A549 (cell line): Measurements from ENCODE around the gene NUDT9. TPM values are rescaled to one million over a fixed set of nuclear protein-coding genes. Genes with fewer than 3 reads are reported as not detected.
"Not testable (repeated sequence)": the region's sequence is repeated elsewhere in the genome, so short reads cannot be mapped to it uniquely, and the experiment has no call there.

ENCODE experiments used
- ATAC-seq, 2 experiments: fragments of 200-7000 bp in 1 of 2; fragments of >200 bp in 1 of 2; cut with Nextera tagmentation in 1 of 2; cut with Tn5 transposase in 1 of 2; 3 replicates each; pipeline versions ENCODE4 v1.8.0 to v1.9.1; 2018 to 2020; ENCODE audit warnings: mild to moderate bottlenecking in 1 of 2, moderate library complexity in 1 of 2
- CTCF ChIA-PET: fragments of 300-600 bp; sonication (Branson Sonifier 250); formaldehyde crosslinking; extraction: SDS; loops from one replicate; lab custom pipeline; 2021; ENCODE audit warnings: antibody characterized with exemption, inconsistent platforms; lab: Yijun Ruan, JAX
- POLR2A ChIA-PET: fragments of 350-600 bp; formaldehyde crosslinking; extraction: SDS; loops from one replicate; lab custom pipeline; 2021; ENCODE audit warnings: antibody characterized with exemption, inconsistent platforms; lab: Yijun Ruan, JAX
- DNase-seq, 2 experiments: peaks; one replicate each; pipeline versions ENCODE4 v3.0.0 to v3.0.0-alpha.2; 2011 to 2016; ENCODE audit warnings: low read depth in 1 of 2, low spot score in 1 of 2
- FAIRE-seq: peaks from 2 replicates; lab custom pipeline; 2011; peaks lifted over from hg19 to GRCh38; lab: Jason Lieb, UNC
- H3K27ac ChIP-seq, 2 experiments: fragments of >200 bp; sonication (Bioruptor Twin); formaldehyde crosslinking; 3 replicates each; pipeline ENCODE4 v1.5.1; 2016 to 2017
- H3K4me1 ChIP-seq: fragments of >200 bp; sonication (Bioruptor Twin); formaldehyde crosslinking; 3 replicates; pipeline ENCODE4 v1.6.1; 2016
- H3K4me2 ChIP-seq: fragments of >200 bp; sonication (Bioruptor Twin); formaldehyde crosslinking; 3 replicates; pipeline ENCODE4 v1.6.1; 2016
- H3K4me3 ChIP-seq: fragments of >200 bp; sonication (Bioruptor Twin); formaldehyde crosslinking; 3 replicates; pipeline ENCODE4 v1.5.1; 2016
- H3K9me3 ChIP-seq: fragments of >200 bp; sonication (Bioruptor Twin); formaldehyde crosslinking; 3 replicates; pipeline ENCODE4 v1.6.1; 2016
- BHLHE40 ChIP-seq: IDR thresholded peaks from 2 replicates; pipeline ENCODE4 v1.6.1; 2012; ENCODE audit warnings: low read depth, low read length, inconsistent platforms
- CBX2 ChIP-seq: fragments of 200-600 bp; sonication (generic); IDR thresholded peaks from 2 replicates; pipeline ENCODE4 v1.6.1; 2016; ENCODE audit warnings: low read depth, mild to moderate bottlenecking, borderline replicate concordance
- CEBPB ChIP-seq, 2 experiments: fragments of >200 bp in 1 of 2; sonication (Bioruptor Twin) in 1 of 2; formaldehyde crosslinking in 1 of 2; IDR thresholded peaks; 2 replicates each; pipeline ENCODE4 v1.6.1; 2012 to 2016
- CHD4 ChIP-seq: fragments of 200-600 bp; sonication (generic); IDR thresholded peaks from 2 replicates; pipeline ENCODE4 v1.6.1; 2016; ENCODE audit warnings: antibody characterized with exemption, mild to moderate bottlenecking, borderline replicate concordance
- EHF ChIP-seq: fragments of 250-450 bp; sonication (Bioruptor Pico); IDR thresholded peaks from 2 replicates; pipeline ENCODE4 v1.5.0; 2020; ENCODE audit warnings: mild to moderate bottlenecking
- ESRRA ChIP-seq: fragments of 150-350 bp; IDR thresholded peaks from 2 replicates; pipeline ENCODE4 v1.6.1; 2014; ENCODE audit warnings: mild to moderate bottlenecking, low read length, borderline replicate concordance
- FOSB ChIP-seq: fragments of 250-450 bp; sonication (Bioruptor Pico); IDR thresholded peaks from 2 replicates; pipeline ENCODE4 v1.5.0; 2020; ENCODE audit warnings: mild to moderate bottlenecking, moderate library complexity
- FOXS1 ChIP-seq: fragments of 250-450 bp; sonication (Bioruptor Pico); IDR thresholded peaks from 2 replicates; pipeline ENCODE4 v1.5.0; 2020; ENCODE audit warnings: mild to moderate bottlenecking, moderate library complexity
- GATA3 ChIP-seq: IDR thresholded peaks from 2 replicates; pipeline ENCODE4 v1.6.1; 2012; ENCODE audit warnings: borderline replicate concordance
- HDAC2 ChIP-seq: fragments of 200-600 bp; sonication (generic); IDR thresholded peaks from 2 replicates; pipeline ENCODE4 v1.6.1; 2016
- HOXB13 ChIP-seq: fragments of 250-450 bp; sonication (Bioruptor Pico); IDR thresholded peaks from 2 replicates; pipeline ENCODE4 v1.5.0; 2020; ENCODE audit warnings: low read depth, mild to moderate bottlenecking, moderate library complexity
- KDM1A ChIP-seq: fragments of 200-600 bp; sonication (generic); IDR thresholded peaks from 2 replicates; pipeline ENCODE4 v1.6.1; 2016; ENCODE audit warnings: low read depth, mild to moderate bottlenecking
- KDM5A ChIP-seq: fragments of 200-600 bp; sonication (generic); IDR thresholded peaks from 2 replicates; pipeline ENCODE4 v1.6.1; 2016; ENCODE audit warnings: antibody characterized with exemption, mild to moderate bottlenecking
- MAZ ChIP-seq: fragments of 150-350 bp; IDR thresholded peaks from 2 replicates; pipeline ENCODE4 v1.6.1; 2014; ENCODE audit warnings: antibody characterized with exemption, low read depth, low read length, borderline replicate concordance
- MYC ChIP-seq: IDR thresholded peaks from 2 replicates; pipeline ENCODE4 v1.6.1; 2012; ENCODE audit warnings: mild to moderate bottlenecking, inconsistent platforms, low read length, improper control_type of control experiment, borderline replicate concordance
- NR3C1 ChIP-seq: fragments of >200 bp; sonication (Bioruptor Twin); formaldehyde crosslinking; IDR thresholded peaks from 3 replicates; pipeline ENCODE4 v1.6.1; 2017
- POLR2A ChIP-seq: IDR thresholded peaks from 2 replicates; pipeline ENCODE4 v1.6.1; 2012; ENCODE audit warnings: mild to moderate bottlenecking, low read length
- POLR2AphosphoS2 ChIP-seq: conservative IDR thresholded peaks from 2 replicates; pipeline ENCODE4 v1.6.1; 2012; ENCODE audit warnings: low read length, improper control_type of control experiment, inconsistent platforms
- TFCP2L1 ChIP-seq: fragments of 250-450 bp; sonication (Bioruptor Pico); IDR thresholded peaks from 2 replicates; pipeline ENCODE4 v1.5.0; 2021; ENCODE audit warnings: mild to moderate bottlenecking
- ZFP36 ChIP-seq: fragments of 450-650 bp; IDR thresholded peaks from 2 replicates; pipeline ENCODE4 v1.6.1; 2014; ENCODE audit warnings: borderline replicate concordance; ENCODE audit not compliant: partially characterized antibody
- ZNF302 ChIP-seq: fragments of 250-450 bp; sonication (Bioruptor Pico); IDR thresholded peaks from 2 replicates; pipeline ENCODE4 v1.9.0; 2021; ENCODE audit warnings: inconsistent platforms, mild to moderate bottlenecking, moderate library complexity
- WGBS: methylation state at CpG from one replicate; pipeline ENCODE4 v1.1.6; 2017; ENCODE audit errors: missing lambda C conversion rate; 5-methylcytosine and 5-hydroxymethylcytosine counted together
- polyA plus RNA-seq, 4 experiments: library from polyadenylated mRNA; depleted of rRNA in 3 of 4; stranded (reverse); fragments of >200 nt; fragmentation: RNase III in 1 of 4; extraction: RNeasy Plus Mini Kit Qiagen cat#74134 plus additional on column Dnase treatment in 1 of 4; gene quantifications; 2 replicates in 3 of 4; 3 replicates in 1 of 4; pipeline ENCODE4 v1.2.3, GENCODE V29; 2011 to 2017
- TF ChIP-seq, protein P1 (sequence below): IDR thresholded peaks from 2 replicates; pipeline ENCODE4 v1.6.1; 2012
- TF ChIP-seq, protein P2 (sequence below): fragments of >200 bp; sonication (Bioruptor Twin); formaldehyde crosslinking; IDR thresholded peaks from 3 replicates; pipeline ENCODE4 v1.6.1; 2016
- TF ChIP-seq, protein P3 (sequence below): fragments of 450-650 bp; IDR thresholded peaks from 2 replicates; pipeline ENCODE4 v1.6.1; 2014; ENCODE audit warnings: antibody characterized with exemption

The NUDT9 gene
- polyA plus RNA-seq, 2 of the 4 experiments (the other 2 are of a cell fraction) = 36.7 to 44.0 TPM

DNA sequence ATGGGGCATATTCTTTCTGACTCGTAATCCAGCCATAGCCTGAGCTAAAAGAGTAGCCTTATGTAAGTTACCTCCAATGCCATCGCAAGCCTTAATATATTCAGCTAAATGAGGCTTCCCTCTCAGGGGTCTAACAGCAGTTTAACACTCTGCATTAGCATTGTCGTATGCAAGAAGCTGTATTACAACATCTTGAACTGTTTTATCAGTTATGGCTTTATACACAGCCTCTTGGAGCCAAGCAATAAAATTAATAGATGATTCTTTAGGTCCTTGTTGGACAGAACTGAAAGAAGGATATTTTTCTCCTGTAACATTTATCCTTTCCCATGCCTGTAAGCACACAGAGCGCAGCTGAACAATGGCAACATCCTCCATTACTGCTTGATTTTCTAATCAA, 15.5 kb upstream of the NUDT9 start:
- H3K4me1 ChIP-seq = peaks cover 19% of the 10 kb centered on the region
- H3K4me3 ChIP-seq, H3K27ac ChIP-seq, H3K9me3 ChIP-seq, CTCF ChIA-PET, FAIRE-seq, H3K4me2 ChIP-seq, DNase-seq, POLR2A ChIA-PET, ATAC-seq: not testable (repeated sequence)
- WGBS = 83% methylated on average over 4 of the region's 4 CpGs

DNA sequence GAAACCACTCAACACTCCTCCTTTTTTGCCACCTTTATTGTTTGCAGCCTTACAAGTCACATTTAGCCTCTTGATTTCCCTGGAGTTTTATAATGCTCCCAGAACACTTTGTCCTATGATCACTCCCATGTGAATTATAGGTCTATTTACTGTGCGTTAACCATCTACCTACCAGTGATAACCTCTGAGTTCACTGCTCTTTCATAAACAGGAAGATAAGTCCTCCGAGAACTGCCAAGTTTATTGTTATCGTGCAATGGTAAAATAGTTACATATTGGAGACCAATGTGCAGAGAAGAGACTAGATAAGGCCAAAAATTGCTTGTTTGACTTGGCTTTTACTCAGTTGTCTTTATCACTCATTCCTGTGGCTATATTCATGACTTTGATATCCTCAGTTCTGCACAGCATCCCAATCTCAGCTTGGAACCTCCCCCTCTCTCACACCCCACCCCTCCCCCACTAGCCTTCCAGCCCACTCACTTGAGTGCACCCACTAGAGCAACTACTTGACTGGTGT, 12.9 kb upstream of the NUDT9 start:
- DNase-seq (peak in 1 of 2 experiments; percentile 36), ATAC-seq (peak in 1 of 2 experiments; percentile 61; a peak in 3 of 6 replicates), FAIRE-seq (no peak)
- H3K4me3 ChIP-seq = no peak overlapping the region
- 5% methylated on average over 3 of the region's 3 CpGs for WGBS
- TF ChIP-seq HOXB13 (CRISPR knock-in tag) (no peak), MYC (no peak), GATA3 (peak; percentile 31), ZFP36 (no peak), TFCP2L1 (CRISPR knock-in tag) (no peak), FOXS1 (no peak)
- TF ChIP-seq, protein P1, sequence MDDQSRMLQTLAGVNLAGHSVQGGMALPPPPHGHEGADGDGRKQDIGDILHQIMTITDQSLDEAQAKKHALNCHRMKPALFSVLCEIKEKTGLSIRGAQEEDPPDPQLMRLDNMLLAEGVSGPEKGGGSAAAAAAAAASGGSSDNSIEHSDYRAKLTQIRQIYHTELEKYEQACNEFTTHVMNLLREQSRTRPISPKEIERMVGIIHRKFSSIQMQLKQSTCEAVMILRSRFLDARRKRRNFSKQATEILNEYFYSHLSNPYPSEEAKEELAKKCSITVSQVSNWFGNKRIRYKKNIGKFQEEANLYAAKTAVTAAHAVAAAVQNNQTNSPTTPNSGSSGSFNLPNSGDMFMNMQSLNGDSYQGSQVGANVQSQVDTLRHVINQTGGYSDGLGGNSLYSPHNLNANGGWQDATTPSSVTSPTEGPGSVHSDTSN = no peak
- H3K9me3 ChIP-seq = no peaks in the 10 kb centered on the region
- POLR2A ChIA-PET = no interaction called here
- peak overlapping the region; percentile 53 for H3K4me2 ChIP-seq
- H3K4me1 ChIP-seq = peaks cover 19% of the 10 kb centered on the region
- CTCF ChIA-PET = interaction anchor here (1.0 kb wide), 1 partner anchor 9 kb away, joined by 3 read pairs; no protein-coding TSS in a partner anchor
- H3K27ac ChIP-seq = peak overlapping the region in 1 of 2 experiments; percentile 59; a peak in 1 of 6 replicates

DNA sequence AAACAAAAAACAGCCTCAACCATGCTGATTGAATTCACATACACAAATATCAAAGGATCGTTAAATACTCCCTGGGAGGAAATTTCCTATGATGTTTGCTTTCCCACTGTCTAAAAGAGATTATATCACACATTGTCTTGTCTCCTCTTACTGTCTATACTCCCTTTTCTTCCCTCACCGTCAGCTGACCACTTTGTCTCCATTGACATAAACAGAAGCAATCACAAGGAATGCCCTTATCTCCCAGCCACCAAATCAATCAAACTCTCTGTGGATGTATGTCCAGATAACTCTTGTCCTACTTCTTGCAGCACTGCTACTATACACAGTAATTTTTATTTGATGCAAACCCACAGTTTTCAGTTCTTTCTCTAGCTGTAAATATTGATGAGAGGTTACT, 12.2 kb upstream of the NUDT9 start:
- 38% methylated on average over 2 of the region's 2 CpGs for WGBS
- no peak for DNase-seq
- peak overlapping the region in 1 of 2 experiments; percentile 38; a peak in 1 of 6 replicates for H3K27ac ChIP-seq
- TF ChIP-seq HDAC2 = no peak
- no peak for TF ChIP-seq NR3C1
- no peak for TF ChIP-seq ZNF302 (CRISPR knock-in tag)
- TF ChIP-seq BHLHE40 = no peak
- no peak for TF ChIP-seq KDM1A
- TF ChIP-seq, protein P2, sequence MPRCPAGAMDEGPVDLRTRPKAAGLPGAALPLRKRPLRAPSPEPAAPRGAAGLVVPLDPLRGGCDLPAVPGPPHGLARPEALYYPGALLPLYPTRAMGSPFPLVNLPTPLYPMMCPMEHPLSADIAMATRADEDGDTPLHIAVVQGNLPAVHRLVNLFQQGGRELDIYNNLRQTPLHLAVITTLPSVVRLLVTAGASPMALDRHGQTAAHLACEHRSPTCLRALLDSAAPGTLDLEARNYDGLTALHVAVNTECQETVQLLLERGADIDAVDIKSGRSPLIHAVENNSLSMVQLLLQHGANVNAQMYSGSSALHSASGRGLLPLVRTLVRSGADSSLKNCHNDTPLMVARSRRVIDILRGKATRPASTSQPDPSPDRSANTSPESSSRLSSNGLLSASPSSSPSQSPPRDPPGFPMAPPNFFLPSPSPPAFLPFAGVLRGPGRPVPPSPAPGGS = no peak
- no peak for TF ChIP-seq MAZ
- no peak for TF ChIP-seq POLR2AphosphoS2
- TF ChIP-seq ESRRA = no peak
- no peak for TF ChIP-seq POLR2A
- no peak for TF ChIP-seq HOXB13 (CRISPR knock-in tag)
- TF ChIP-seq KDM5A = no peak
- no peak for TF ChIP-seq EHF (CRISPR knock-in tag)
- no peak for TF ChIP-seq TFCP2L1 (CRISPR knock-in tag)
- TF ChIP-seq, protein P3, sequence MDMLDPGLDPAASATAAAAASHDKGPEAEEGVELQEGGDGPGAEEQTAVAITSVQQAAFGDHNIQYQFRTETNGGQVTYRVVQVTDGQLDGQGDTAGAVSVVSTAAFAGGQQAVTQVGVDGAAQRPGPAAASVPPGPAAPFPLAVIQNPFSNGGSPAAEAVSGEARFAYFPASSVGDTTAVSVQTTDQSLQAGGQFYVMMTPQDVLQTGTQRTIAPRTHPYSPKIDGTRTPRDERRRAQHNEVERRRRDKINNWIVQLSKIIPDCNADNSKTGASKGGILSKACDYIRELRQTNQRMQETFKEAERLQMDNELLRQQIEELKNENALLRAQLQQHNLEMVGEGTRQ = no peak
- no peak for TF ChIP-seq CEBPB (IDR thresholded peaks at IDR 0.05)
- no peak for TF ChIP-seq MYC
- no peak for TF ChIP-seq CBX2
- no peak for TF ChIP-seq CHD4
- TF ChIP-seq FOSB = no peak
- TF ChIP-seq, all 56 proteins: peak for 0
- CTCF ChIA-PET = interaction anchor here (1.0 kb wide), 1 partner anchor 10 kb away, joined by 3 read pairs; no protein-coding TSS in a partner anchor
- peak overlapping the region; percentile 53 for H3K4me2 ChIP-seq
- H3K4me3 ChIP-seq = no peak overlapping the region
- peak in 1 of 2 experiments; percentile 38; a peak in 2 of 6 replicates for ATAC-seq
- no peaks in the 10 kb centered on the region for H3K9me3 ChIP-seq
- POLR2A ChIA-PET = interaction anchor here (1.6 kb wide), 1 partner anchor 12 kb away, joined by 6 read pairs; the partner anchor contains the start of gene NUDT9
- no peak for FAIRE-seq
- peaks cover 19% of the 10 kb centered on the region for H3K4me1 ChIP-seq
